ENCODE data around the gene HPCAL1.

- TF ChIP-seq CTCF (conservative IDR thresholded peaks at IDR 0.05; ENCODE audit: low read length) (no peak), EZH2phosphoT487 (IDR thresholded peaks at IDR 0.05; ENCODE audit: borderline replicate concordance, low read depth, low read length) (no peak)
Observed at GRCh38 chr2:10274983-10275802, 27.5 kb upstream of the HPCAL1 start.

Measured in OCI-LY7 (cell line).